Thyroid gland (tissue), 4 donors: ENCODE data around the gene MARCKS. TPM values are rescaled to one million over a fixed set of nuclear protein-coding genes. Genes with fewer than 3 reads are reported as not detected.

Source experiments
- DNase-seq, 2 donors: peaks; one replicate each; pipeline ENCODE4 v3.0.0-alpha.2; 2019
- H3K27ac ChIP-seq, 3 donors: fragments of 200-600 bp; sonication (generic); 1 replicate in 2 of 3; 2 replicates in 1 of 3; pipeline ENCODE4 v1.5.1; 2016 to 2019; ENCODE audit warnings: mild to moderate bottlenecking in 1 of 3, moderate library complexity in 1 of 3
- H3K27me3 ChIP-seq: fragments of 200-600 bp; sonication (generic); one replicate; pipeline ENCODE4 v1.5.1; 2019
- H3K36me3 ChIP-seq, 2 donors: fragments of 200-600 bp; sonication (generic); one replicate each; pipeline ENCODE4 v1.5.1; 2016 to 2019
- H3K4me1 ChIP-seq, 2 donors: fragments of 200-600 bp; sonication (generic); one replicate each; pipeline ENCODE4 v1.5.1; 2017 to 2019
- H3K4me3 ChIP-seq, 3 donors: fragments of 200-600 bp; sonication (generic); replicated peaks in 1 of 3; 1 replicate in 2 of 3; 2 replicates in 1 of 3; pipeline ENCODE4 v1.5.1; 2016; ENCODE audit warnings: mild to moderate bottlenecking in 1 of 3
- H3K9me3 ChIP-seq: fragments of 200-600 bp; sonication (generic); one replicate; pipeline ENCODE4 v1.5.1; 2017
- POLR2A ChIP-seq, 2 donors: fragments of 450-650 bp; IDR thresholded peaks; one replicate each; pipeline ENCODE4 v1.6.1; 2017; ENCODE audit warnings: antibody characterized with exemption in 2 of 2, mild to moderate bottlenecking in 2 of 2, moderate library complexity in 1 of 2
- WGBS, 2 donors: methylation state at CpG; one replicate each; pipeline ENCODE4 v1.1.5; 2017; 5-methylcytosine and 5-hydroxymethylcytosine counted together
- intact Hi-C: fragments of 100-400 bp; cut with DNase I; formaldehyde crosslinking; loops from one replicate; pipeline ENCODE4 v1.15.1; 2023
- total RNA-seq, 4 donors: library from RNA; depleted of rRNA; stranded (reverse); fragments of >200 nt; gene quantifications; one replicate each; pipeline ENCODE4 v1.2.3, GENCODE V29; 2016
- TF ChIP-seq, protein P1 (sequence below), 6 experiments: fragments of 200-600 bp in 3 of 6; fragments of 450-650 bp in 3 of 6; sonication (generic) in 3 of 6; IDR thresholded peaks; one replicate each; pipeline ENCODE4 v1.5.1; 2016 to 2019; ENCODE audit warnings: antibody characterized with exemption in 6 of 6, mild to moderate bottlenecking in 2 of 6, inconsistent platforms in 1 of 6, moderate library complexity in 1 of 6

Gene MARCKS
- total RNA-seq, 4 donors from 2014 or later: 35.8 to 51.8 (median 43.0) TPM

DNA sequence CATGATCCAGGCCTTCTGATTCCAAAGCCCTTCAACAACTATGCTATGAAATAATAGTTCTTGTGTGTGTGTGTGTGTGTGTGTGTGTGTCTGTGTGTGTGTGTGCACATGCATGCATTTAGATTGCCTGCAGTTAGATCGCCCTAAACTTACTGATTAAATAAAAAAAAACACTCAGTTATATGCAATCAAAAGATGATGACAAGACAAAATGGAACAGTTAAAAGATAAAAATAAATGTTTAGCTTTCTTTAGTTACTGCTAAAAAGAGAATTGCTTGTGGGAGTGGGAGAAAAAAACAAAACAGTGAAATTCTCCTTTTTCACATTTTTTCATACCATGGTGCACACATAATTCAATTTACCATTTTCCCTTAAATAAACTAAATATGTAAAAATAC is 29.4 kb downstream of the MARCKS start:
- WGBS, 2 donors: 96 to 100% methylated on average over 1 of the region's 1 CpG
- Histone ChIP-seq H3K27me3 (no peaks in the 10 kb centered on the region), H3K27ac (no peak overlapping the region), H3K9me3 (no peaks in the 10 kb centered on the region), H3K4me3 (no peak overlapping the region), H3K4me1 (no peaks in the 10 kb centered on the region), H3K36me3 (no peaks in the 10 kb centered on the region)
- TF ChIP-seq, protein P1, sequence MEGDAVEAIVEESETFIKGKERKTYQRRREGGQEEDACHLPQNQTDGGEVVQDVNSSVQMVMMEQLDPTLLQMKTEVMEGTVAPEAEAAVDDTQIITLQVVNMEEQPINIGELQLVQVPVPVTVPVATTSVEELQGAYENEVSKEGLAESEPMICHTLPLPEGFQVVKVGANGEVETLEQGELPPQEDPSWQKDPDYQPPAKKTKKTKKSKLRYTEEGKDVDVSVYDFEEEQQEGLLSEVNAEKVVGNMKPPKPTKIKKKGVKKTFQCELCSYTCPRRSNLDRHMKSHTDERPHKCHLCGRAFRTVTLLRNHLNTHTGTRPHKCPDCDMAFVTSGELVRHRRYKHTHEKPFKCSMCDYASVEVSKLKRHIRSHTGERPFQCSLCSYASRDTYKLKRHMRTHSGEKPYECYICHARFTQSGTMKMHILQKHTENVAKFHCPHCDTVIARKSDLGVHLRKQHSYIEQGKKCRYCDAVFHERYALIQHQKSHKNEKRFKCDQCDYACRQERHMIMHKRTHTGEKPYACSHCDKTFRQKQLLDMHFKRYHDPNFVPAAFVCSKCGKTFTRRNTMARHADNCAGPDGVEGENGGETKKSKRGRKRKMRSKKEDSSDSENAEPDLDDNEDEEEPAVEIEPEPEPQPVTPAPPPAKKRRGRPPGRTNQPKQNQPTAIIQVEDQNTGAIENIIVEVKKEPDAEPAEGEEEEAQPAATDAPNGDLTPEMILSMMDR (IDR thresholded peaks at IDR 0.05): no peak
- TF ChIP-seq POLR2A (IDR thresholded peaks at IDR 0.05): no peak
- intact Hi-C loops: no loop called here
- no peak for DNase-seq

DNA sequence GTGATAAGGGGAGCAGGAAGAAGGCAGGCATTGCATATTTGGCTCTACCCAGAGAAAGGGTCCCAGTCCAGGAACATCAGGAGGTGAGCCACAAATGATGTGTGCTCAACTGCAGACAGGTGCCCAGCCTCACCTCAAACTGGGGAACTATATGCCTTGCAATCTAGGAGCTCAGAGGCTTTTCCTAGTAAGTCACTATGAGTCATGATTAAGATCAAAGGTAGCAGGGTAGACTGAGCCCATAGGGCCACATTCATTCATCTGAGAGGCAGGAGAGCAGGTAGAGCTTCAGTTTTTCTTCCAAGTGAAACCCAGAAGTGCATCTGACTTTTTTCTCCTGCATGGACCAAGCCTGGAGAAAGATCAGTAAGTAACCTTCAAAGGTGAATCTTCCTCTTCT is 31.3 kb downstream of the MARCKS start:
- no peak for DNase-seq

DNA sequence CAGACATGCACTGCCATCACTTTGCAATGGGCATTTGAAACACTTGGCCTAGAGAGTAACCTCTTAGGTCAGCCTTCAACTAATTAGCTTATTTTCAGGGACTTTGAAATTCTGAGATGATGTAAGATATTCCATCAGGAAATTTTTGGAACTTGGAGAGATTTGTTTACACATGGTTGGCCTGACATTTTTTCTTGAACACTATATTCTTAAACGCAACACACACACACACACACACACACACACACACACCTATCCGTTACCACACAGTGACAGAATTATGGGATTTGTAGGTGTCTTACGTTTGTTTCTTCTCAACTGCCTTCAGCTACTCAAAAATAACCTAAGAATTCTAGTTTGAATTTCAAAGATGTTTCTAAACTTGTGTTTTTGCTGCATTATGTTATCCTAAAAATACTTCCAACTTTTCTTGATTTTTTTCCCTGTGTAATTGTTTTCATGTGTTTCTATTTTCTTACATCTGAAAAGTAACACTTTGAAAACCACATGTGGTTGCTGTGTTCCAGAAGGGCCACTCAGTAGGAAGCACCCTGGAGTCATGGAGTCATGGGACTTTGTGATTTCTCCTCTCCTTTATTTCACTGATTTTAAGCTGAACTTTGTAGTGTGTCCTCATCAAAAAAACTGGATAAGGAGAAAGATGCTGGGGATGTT is 31.9 kb downstream of the MARCKS start:
- intact Hi-C loops: no loop called here
- no peak overlapping the region for H3K27ac ChIP-seq
- WGBS, 2 donors: 88 to 89% methylated on average over 3 of the region's 3 CpGs

More for the DNA sequence above, 31.3 kb downstream of the MARCKS start:
- no peaks in the 10 kb centered on the region for H3K36me3 ChIP-seq
- H3K27me3 ChIP-seq: no peaks in the 10 kb centered on the region
- TF ChIP-seq, protein P1 (IDR thresholded peaks at IDR 0.05): no peak
- TF ChIP-seq POLR2A (IDR thresholded peaks at IDR 0.05): no peak
- no peak overlapping the region for H3K4me3 ChIP-seq
- no peak overlapping the region for H3K27ac ChIP-seq
- intact Hi-C loops: no loop called here
- no peaks in the 10 kb centered on the region for H3K4me1 ChIP-seq
- no peaks in the 10 kb centered on the region for H3K9me3 ChIP-seq

DNA sequence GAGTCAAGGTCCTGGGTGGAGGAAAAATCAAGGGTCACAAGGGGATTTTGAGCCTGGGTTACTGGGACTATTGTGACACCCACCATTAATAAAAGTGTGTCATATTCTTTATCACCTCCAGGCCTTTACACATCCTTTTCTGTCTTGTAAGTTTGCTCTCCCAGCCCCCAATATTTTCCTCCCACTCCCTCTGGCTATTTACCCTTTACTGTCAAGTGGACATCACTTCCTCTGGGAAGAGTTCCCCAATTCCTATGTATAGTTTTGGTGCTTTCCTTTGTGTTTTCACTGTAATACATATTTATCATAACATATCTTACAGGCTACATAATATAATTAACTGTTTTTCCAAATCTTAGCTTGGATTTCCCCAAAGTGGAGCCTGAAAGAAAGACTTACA is 36.3 kb downstream of the MARCKS start:
- no peak overlapping the region for H3K4me3 ChIP-seq
- H3K27ac ChIP-seq: no peak overlapping the region
- no peaks in the 10 kb centered on the region for H3K36me3 ChIP-seq
- no peaks in the 10 kb centered on the region for H3K27me3 ChIP-seq
- H3K9me3 ChIP-seq: no peaks in the 10 kb centered on the region
- H3K4me1 ChIP-seq: no peaks in the 10 kb centered on the region
- no peak for DNase-seq
- TF ChIP-seq, protein P1 (IDR thresholded peaks at IDR 0.05): no peak
- TF ChIP-seq POLR2A (IDR thresholded peaks at IDR 0.05): no peak
- intact Hi-C loops: no loop called here

More for the DNA sequence above, 31.9 kb downstream of the MARCKS start:
- H3K27me3 ChIP-seq: no peaks in the 10 kb centered on the region
- H3K4me3 ChIP-seq: no peak overlapping the region
- H3K36me3 ChIP-seq: no peaks in the 10 kb centered on the region
- no peaks in the 10 kb centered on the region for H3K9me3 ChIP-seq
- no peak for DNase-seq
- TF ChIP-seq, protein P1 (IDR thresholded peaks at IDR 0.05): no peak
- no peak for TF ChIP-seq POLR2A (IDR thresholded peaks at IDR 0.05)
- H3K4me1 ChIP-seq: no peaks in the 10 kb centered on the region

DNA sequence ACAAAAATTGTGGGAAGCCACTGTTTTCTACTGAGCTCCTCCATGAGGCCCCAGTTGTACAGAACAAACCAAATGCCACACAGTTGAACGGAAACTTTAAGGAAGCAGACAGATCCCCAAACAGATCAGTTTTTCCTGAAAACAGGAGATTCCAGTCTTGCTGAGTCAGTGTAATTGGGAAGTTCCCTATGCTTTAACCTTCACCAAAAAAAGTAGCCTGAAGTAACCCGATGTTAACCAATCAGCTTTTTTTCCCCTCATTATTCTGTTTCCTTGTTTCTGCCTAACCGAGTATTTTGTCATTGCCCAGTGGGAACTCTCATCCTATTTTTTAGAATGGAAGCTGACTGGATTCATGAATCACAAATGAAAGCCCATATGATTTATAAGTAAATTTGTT is 36.7 kb downstream of the MARCKS start:
- H3K9me3 ChIP-seq: no peaks in the 10 kb centered on the region
- TF ChIP-seq, protein P1 (IDR thresholded peaks at IDR 0.05): no peak
- TF ChIP-seq POLR2A (IDR thresholded peaks at IDR 0.05): no peak
- H3K27ac ChIP-seq: no peak overlapping the region
- no peaks in the 10 kb centered on the region for H3K4me1 ChIP-seq
- no peaks in the 10 kb centered on the region for H3K36me3 ChIP-seq
- 71 to 80% methylated on average over 3 of the region's 3 CpGs for WGBS, 2 donors
- H3K4me3 ChIP-seq: no peak overlapping the region
- H3K27me3 ChIP-seq: no peaks in the 10 kb centered on the region
- intact Hi-C loops: no loop called here
- DNase-seq: no peak
